ENCODE results near the gene PRCP.
"Not testable (repeated sequence)": the region's sequence is repeated elsewhere in the genome, so short reads cannot be mapped to it uniquely, and the experiment has no call there.

- TF ChIP-seq CTCF (conservative IDR thresholded peaks at IDR 0.05; ENCODE audit: low read depth, low read length); EZH2 (IDR thresholded peaks at IDR 0.05; ENCODE audit: borderline replicate concordance, low read depth, low read length, poor library complexity, severe bottlenecking): not testable (repeated sequence)
Observed at GRCh38 chr11:82854916-82855315, 45.3 kb downstream of the PRCP start.
